ENCODE data around the gene EVI5L. TPM values are rescaled to one million over a fixed set of nuclear protein-coding genes. Genes with fewer than 3 reads are reported as not detected.

EVI5L gene
- total and polyA plus RNA-seq, 2 donors (not counting 3 experiments of a cell fraction or from before 2014, with no cell fraction given): 11.9 to 13.5 TPM

GRCh38 chr19:7877249-7877836 is 47.3 kb downstream of the EVI5L start:
- FAIRE-seq: no peak

DNA sequence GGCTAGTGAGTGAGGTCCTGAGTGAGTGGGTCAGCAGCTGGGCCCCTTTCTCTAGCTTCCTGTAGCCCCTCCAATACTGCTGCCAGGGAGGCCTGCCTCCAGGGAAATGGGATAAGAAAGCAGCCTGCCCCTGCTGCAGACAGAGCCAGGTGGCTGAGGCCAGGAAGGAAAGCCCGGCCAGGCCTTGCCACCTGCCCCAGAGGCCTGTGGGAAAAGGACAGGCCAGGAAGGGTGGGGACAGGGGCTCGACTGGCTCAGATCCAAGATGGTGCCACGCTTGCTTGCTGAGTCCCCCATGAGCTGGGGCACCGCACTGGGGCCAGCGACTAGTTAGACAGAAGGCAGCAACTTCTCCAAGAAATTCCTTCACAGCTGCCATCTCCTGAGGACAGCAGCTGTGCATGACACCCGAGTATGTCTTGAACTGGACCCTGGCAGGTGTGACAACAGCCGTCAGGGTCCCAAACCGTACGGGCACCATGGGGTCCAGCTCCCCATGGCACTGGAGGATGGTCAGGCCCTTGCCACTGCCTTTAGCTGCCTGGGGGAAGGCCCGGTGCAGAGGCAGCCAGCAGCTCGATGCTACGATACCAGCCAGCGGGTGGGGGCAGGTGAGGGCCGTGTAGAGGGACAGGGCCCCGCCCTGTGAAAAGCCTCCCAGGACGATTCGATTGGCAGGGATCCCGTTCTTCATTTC is 49.2 kb downstream of the EVI5L start:
- Histone ChIP-seq H3K79me2 (ENCODE audit: control insufficient read depth, insufficient read depth, low read length) (no peaks in the 10 kb centered on the region), H3K27me3 (ENCODE audit: control insufficient read depth in 2 of 2, insufficient read depth in 2 of 2, low read length in 2 of 2) (peaks cover 0 to 10% of the 10 kb centered on the region in 2 experiments), H3K4me1 (ENCODE audit: control insufficient read depth, extremely low read depth, insufficient read depth, low read length) (no peaks in the 10 kb centered on the region), H3K9me3 (replicated peaks; ENCODE audit: control insufficient read depth, insufficient read depth, low read length) (no peaks in the 10 kb centered on the region), H3K4me3 (replicated peaks in 1 of 3; ENCODE audit: insufficient read depth in 1 of 3, low read depth in 1 of 3, low read length in 3 of 3) (no peak overlapping the region), H3K9me1 (replicated peaks; ENCODE audit: control insufficient read depth, extremely low read depth, insufficient read depth, low read length) (no peaks in the 10 kb centered on the region), H3K27ac (ENCODE audit: insufficient read depth, low read depth, low read length) (no peak overlapping the region), H3K4me2 (ENCODE audit: insufficient read depth, low read length) (no peak overlapping the region), H3K36me3 (ENCODE audit: control insufficient read depth in 2 of 2, extremely low read depth in 1 of 2, insufficient read depth in 2 of 2, low read length in 2 of 2) (no peaks in the 10 kb centered on the region), H3K9ac (replicated peaks; ENCODE audit: extremely low read depth, insufficient read depth, low read length) (no peak overlapping the region), H4K20me1 (replicated peaks; ENCODE audit: control insufficient read depth, extremely low read depth, insufficient read depth, low read length) (no peaks in the 10 kb centered on the region), H2AFZ (ENCODE audit: low read depth, low read length) (no peak overlapping the region)
- no peak for TF ChIP-seq EZH2 (IDR thresholded peaks at IDR 0.05; ENCODE audit: borderline replicate concordance, low read depth, low read length, severe bottlenecking)
- TF ChIP-seq, protein P1, sequence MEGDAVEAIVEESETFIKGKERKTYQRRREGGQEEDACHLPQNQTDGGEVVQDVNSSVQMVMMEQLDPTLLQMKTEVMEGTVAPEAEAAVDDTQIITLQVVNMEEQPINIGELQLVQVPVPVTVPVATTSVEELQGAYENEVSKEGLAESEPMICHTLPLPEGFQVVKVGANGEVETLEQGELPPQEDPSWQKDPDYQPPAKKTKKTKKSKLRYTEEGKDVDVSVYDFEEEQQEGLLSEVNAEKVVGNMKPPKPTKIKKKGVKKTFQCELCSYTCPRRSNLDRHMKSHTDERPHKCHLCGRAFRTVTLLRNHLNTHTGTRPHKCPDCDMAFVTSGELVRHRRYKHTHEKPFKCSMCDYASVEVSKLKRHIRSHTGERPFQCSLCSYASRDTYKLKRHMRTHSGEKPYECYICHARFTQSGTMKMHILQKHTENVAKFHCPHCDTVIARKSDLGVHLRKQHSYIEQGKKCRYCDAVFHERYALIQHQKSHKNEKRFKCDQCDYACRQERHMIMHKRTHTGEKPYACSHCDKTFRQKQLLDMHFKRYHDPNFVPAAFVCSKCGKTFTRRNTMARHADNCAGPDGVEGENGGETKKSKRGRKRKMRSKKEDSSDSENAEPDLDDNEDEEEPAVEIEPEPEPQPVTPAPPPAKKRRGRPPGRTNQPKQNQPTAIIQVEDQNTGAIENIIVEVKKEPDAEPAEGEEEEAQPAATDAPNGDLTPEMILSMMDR (IDR thresholded peaks at IDR 0.05; ENCODE audit: extremely low read depth in 1 of 2, insufficient read depth in 1 of 2, low read depth in 1 of 2, low read length in 2 of 2): no peak
- no peak for TF ChIP-seq FOS (IDR thresholded peaks at IDR 0.05; ENCODE audit: borderline replicate concordance, insufficient read depth, low read length)
- FAIRE-seq: no peak
- DNase-seq (ENCODE audit: low read depth, low spot score): no peak
- BruUV-seq (replicated peaks): no TSS peak
- intact Hi-C loops (cut with micrococcal nuclease) (no loop called here), dilution Hi-C loops (cut with MboI; ENCODE audit: extremely low pct_ligation_motif_present, low sequenced_read_pairs) (no loop called here)
- ChIA-PET POLR2A (no interaction called here), CTCF (interaction anchor here (0.8 to 1.3 kb wide), 3 partner anchors 9 to 24 kb away, joined by 3 to 4 read pairs (median 4); partner anchors contain the start of genes LRRC8E and MAP2K7)

More at GRCh38 chr19:7877249-7877836, 47.3 kb downstream of the EVI5L start:
- ChIA-PET CTCF (interaction anchor here (0.8 to 2.1 kb wide), 2 partner anchors 8 to 40 kb away, joined by 3 to 5 read pairs; no protein-coding TSS in a partner anchor), POLR2A (no interaction called here)
- no peaks in the 10 kb centered on the region for H3K79me2 ChIP-seq (ENCODE audit: control insufficient read depth, insufficient read depth, low read length)
- no peak for DNase-seq (ENCODE audit: low read depth, low spot score)
- H3K9me1 ChIP-seq (replicated peaks; ENCODE audit: control insufficient read depth, extremely low read depth, insufficient read depth, low read length): no peaks in the 10 kb centered on the region
- no peak overlapping the region for H3K4me3 ChIP-seq (replicated peaks in 1 of 3; ENCODE audit: insufficient read depth in 1 of 3, low read depth in 1 of 3, low read length in 3 of 3)
- BruUV-seq (replicated peaks): no TSS peak
- H3K9me3 ChIP-seq (replicated peaks; ENCODE audit: control insufficient read depth, insufficient read depth, low read length): no peaks in the 10 kb centered on the region
- no peak overlapping the region for H3K4me2 ChIP-seq (ENCODE audit: insufficient read depth, low read length)
- H3K27me3 ChIP-seq (ENCODE audit: control insufficient read depth in 2 of 2, insufficient read depth in 2 of 2, low read length in 2 of 2): peaks cover 11 to 23% of the 10 kb centered on the region in 2 experiments
- TF ChIP-seq MYC (IDR thresholded peaks at IDR 0.05; ENCODE audit: low read depth, low read length) (no peak), POLR2A (IDR thresholded peaks at IDR 0.05; ENCODE audit: low read depth, low read length) (no peak), JUN (IDR thresholded peaks at IDR 0.05; ENCODE audit: borderline replicate concordance, insufficient read depth, insufficient read length, low read depth) (no peak)
- no peak overlapping the region for H3K9ac ChIP-seq (replicated peaks; ENCODE audit: extremely low read depth, insufficient read depth, low read length)
- H3K27ac ChIP-seq (ENCODE audit: insufficient read depth, low read depth, low read length): no peak overlapping the region
- H3K4me1 ChIP-seq (ENCODE audit: control insufficient read depth, extremely low read depth, insufficient read depth, low read length): no peaks in the 10 kb centered on the region
- no peaks in the 10 kb centered on the region for H3K36me3 ChIP-seq (ENCODE audit: control insufficient read depth in 2 of 2, extremely low read depth in 1 of 2, insufficient read depth in 2 of 2, low read length in 2 of 2)
- H2AFZ ChIP-seq (ENCODE audit: low read depth, low read length): no peak overlapping the region
- no peaks in the 10 kb centered on the region for H4K20me1 ChIP-seq (replicated peaks; ENCODE audit: control insufficient read depth, extremely low read depth, insufficient read depth, low read length)
- intact Hi-C loops (cut with micrococcal nuclease): no loop called here
- dilution Hi-C loops (cut with MboI; ENCODE audit: extremely low pct_ligation_motif_present, low sequenced_read_pairs): no loop called here

Data from endothelial cell of umbilical vein (primary cell).